ENCODE results near the gene OR7G3.

Gene OR7G3

GRCh38 chr19:9086761-9087160, 40.0 kb downstream of the OR7G3 start, which contains the start of gene OR1M1:
TSS of gene OR1M1 (plus strand) at chr19:9087061. CDS start at chr19:9093245, 6,184 bp downstream.
- DNase-seq, result no peak

GRCh38 chr19:9078651-9079050, 48.1 kb downstream of the OR7G3 start:
- DNase-seq, result no peak

- no peak for DNase-seq
Measured at GRCh38 chr19:9076901-9077300, 49.8 kb downstream of the OR7G3 start.

All from C1 segment of cervical spinal cord (tissue), 14 donors.